GM12892 (cell line): ENCODE measurements around the gene CDH4.

Experiments
- POLR2A ChIP-seq: IDR thresholded peaks from 2 replicates; pipeline ENCODE4 v1.6.1; 2011; ENCODE audit warnings: low read depth, low read length, control low read depth
- POLR2AphosphoS5 ChIP-seq: IDR thresholded peaks from 2 replicates; pipeline ENCODE4 v1.6.1; 2011; ENCODE audit warnings: low read depth, low read length, control low read depth
- TAF1 ChIP-seq: IDR thresholded peaks from 2 replicates; pipeline ENCODE4 v1.6.1; 2011; ENCODE audit warnings: low read depth, mild to moderate bottlenecking, control low read depth, low read length, borderline replicate concordance

- TF ChIP-seq POLR2AphosphoS5 (no peak), POLR2A (no peak), TAF1 (no peak)
Measured at GRCh38 chr20:61503106-61503505, 251.0 kb downstream of the CDH4 start.
